B cell (primary cell): ENCODE measurements around the gene GNG7. TPM values are rescaled to one million over a fixed set of nuclear protein-coding genes. Genes with fewer than 3 reads are reported as not detected.

Source experiments
- ATAC-seq: fragments of 200-7000 bp; cut with Tn5 transposase; one replicate; pipeline ENCODE4 v1.10.0; 2021; ENCODE audit warnings: low read depth, mild to moderate bottlenecking, moderate number of reproducible peaks, moderate library complexity
- CTCF ChIA-PET: fragments of 350-600 bp; sonication (Branson Sonifier 250); formaldehyde crosslinking; loops from one replicate; lab custom pipeline; 2021; ENCODE audit warnings: antibody characterized with exemption, inconsistent platforms; lab: Charles Lee
- POLR2A ChIA-PET: fragments of 350-600 bp; sonication (Branson Sonifier 250); formaldehyde crosslinking; loops from one replicate; lab custom pipeline; 2021; ENCODE audit warnings: antibody characterized with exemption; lab: Charles Lee
- DNase-seq: peaks from one replicate; pipeline ENCODE4 v3.0.0; 2013
- H2AFZ ChIP-seq: 2 replicates; pipeline ENCODE4 v1.6.1; 2012; ENCODE audit warnings: mild to moderate bottlenecking, low read depth, low read length; ENCODE audit not compliant: insufficient read depth, poor library complexity, severe bottlenecking
- H3K27ac ChIP-seq, 2 donors: 1 replicate in 1 of 2; 2 replicates in 1 of 2; pipeline ENCODE4 v1.5.1; 2012 to 2013; ENCODE audit warnings: low read length in 2 of 2, mild to moderate bottlenecking in 2 of 2, moderate library complexity in 1 of 2
- H3K27me3 ChIP-seq, 4 experiments: fragments of 200-600 bp in 1 of 4; sonication (generic) in 1 of 4; replicated peaks in 1 of 4; 1 replicate in 2 of 4; 2 replicates in 2 of 4; pipeline versions ENCODE4 v1.6.1 to v1.7.0; 2013 to 2016; ENCODE audit warnings: low read length in 3 of 4, mild to moderate bottlenecking in 2 of 4, mixed read lengths in 1 of 4, moderate library complexity in 1 of 4; ENCODE audit not compliant: insufficient read depth in 4 of 4, control insufficient read depth in 3 of 4; ENCODE audit errors: control extremely low read depth in 1 of 4
- H3K36me3 ChIP-seq, 2 experiments: replicated peaks in 1 of 2; 1 replicate in 1 of 2; 2 replicates in 1 of 2; pipeline versions ENCODE4 v1.6.1 to v1.7.1; 2013; ENCODE audit warnings: low read length in 1 of 2; ENCODE audit not compliant: insufficient read depth in 2 of 2, control insufficient read depth in 1 of 2; ENCODE audit errors: control extremely low read depth in 1 of 2, extremely low read depth in 1 of 2
- H3K4me1 ChIP-seq, 2 donors: fragments of 200-600 bp in 1 of 2; sonication (generic) in 1 of 2; 1 replicate in 1 of 2; 2 replicates in 1 of 2; pipeline versions ENCODE4 v1.5.1 to v1.6.1; 2013 to 2017; ENCODE audit warnings: low read length in 2 of 2; ENCODE audit not compliant: control insufficient read depth in 2 of 2, insufficient read depth in 2 of 2
- H3K4me2 ChIP-seq: replicated peaks from 2 replicates; pipeline ENCODE3; 2012; ENCODE audit warnings: mild to moderate bottlenecking, low read depth, low read length; ENCODE audit not compliant: poor library complexity, severe bottlenecking
- H3K4me3 ChIP-seq, 5 experiments: fragments of 200-600 bp in 1 of 5; sonication (generic) in 1 of 5; 1 replicate in 3 of 5; 2 replicates in 2 of 5; pipeline versions ENCODE4 v1.5.1 to v1.7.0; 2011 to 2016; ENCODE audit warnings: low read length in 4 of 5, mild to moderate bottlenecking in 4 of 5, low read depth in 2 of 5, control low read depth in 1 of 5, moderate library complexity in 1 of 5; ENCODE audit not compliant: insufficient read depth in 1 of 5; ENCODE audit errors: control extremely low read depth in 1 of 5, extremely low read depth in 1 of 5
- H3K79me2 ChIP-seq: fragments of 200-600 bp; sonication (generic); one replicate; pipeline ENCODE4 v1.6.0; 2016; ENCODE audit warnings: low read length; ENCODE audit not compliant: control insufficient read depth, insufficient read depth
- H3K9ac ChIP-seq: fragments of 200-600 bp; sonication (generic); 2 replicates; pipeline ENCODE4 v1.6.1; 2017; ENCODE audit warnings: mild to moderate bottlenecking, low read length, moderate library complexity
- H3K9me3 ChIP-seq, 3 donors: one replicate each; pipeline versions ENCODE4 v1.6.1 to v1.7.1; 2013; ENCODE audit warnings: low read length in 2 of 3; ENCODE audit not compliant: control insufficient read depth in 2 of 3, insufficient read depth in 1 of 3; ENCODE audit errors: control extremely low read depth in 1 of 3
- H4K20me1 ChIP-seq: 2 replicates; pipeline ENCODE4 v1.6.0; 2012; ENCODE audit warnings: mild to moderate bottlenecking, low read length; ENCODE audit not compliant: insufficient read depth, control insufficient read depth, poor library complexity, severe bottlenecking
- H3K27ac Mint-ChIP-seq: one replicate; pipeline ENCODE4 v1.8.0; 2021; ENCODE audit warnings: mixed read lengths
- H3K27me3 Mint-ChIP-seq: one replicate; pipeline ENCODE4 v1.8.0; 2021; ENCODE audit warnings: mixed read lengths
- H3K4me1 Mint-ChIP-seq: one replicate; pipeline ENCODE4 v1.8.0; 2021; ENCODE audit warnings: mixed read lengths
- H3K4me3 Mint-ChIP-seq: one replicate; pipeline ENCODE4 v1.8.0; 2021; ENCODE audit warnings: mixed read lengths
- H3K9me3 Mint-ChIP-seq: one replicate; pipeline ENCODE4 v1.8.0; 2022; ENCODE audit warnings: mixed read lengths; ENCODE audit not compliant: insufficient read depth
- CTCF ChIP-seq: fragments of 200-600 bp; IDR thresholded peaks from one replicate; pipeline ENCODE4 v1.8.0; 2022; ENCODE audit warnings: antibody characterized with exemption, mild to moderate bottlenecking
- EZH2 ChIP-seq: IDR thresholded peaks from 2 replicates; pipeline ENCODE4 v1.6.1; 2012; ENCODE audit warnings: borderline replicate concordance, low read depth, mild to moderate bottlenecking, moderate library complexity, low read length; ENCODE audit not compliant: insufficient read depth, poor library complexity, severe bottlenecking
- WGBS: methylation state at CpG from one replicate; pipeline ENCODE4 v1.1.5; 2013; ENCODE audit warnings: missing lambda C conversion rate; ENCODE audit not compliant: insufficient coverage; 5-methylcytosine and 5-hydroxymethylcytosine counted together
- intact Hi-C: fragments of 100-400 bp; cut with micrococcal nuclease; formaldehyde crosslinking; loops from one replicate; pipeline ENCODE4 v1.10.0; 2022
- polyA plus RNA-seq: library from polyadenylated mRNA; depleted of rRNA; stranded (reverse); fragments of >200 nt; gene quantifications from 2 replicates; pipeline ENCODE4 v1.2.3, GENCODE V29; 2012
- small RNA-seq: library from RNA; depleted of rRNA; stranded (forward); fragments of <200 nt; gene quantifications from one replicate; pipeline ENCODE3, GENCODE V24; 2012; ENCODE audit warnings: low replicate concordance, low read depth; ENCODE audit not compliant: insufficient read length
- total RNA-seq, 2 donors: library from RNA; stranded (reverse); fragments of 120-200 nt in 1 of 2; gene quantifications; 1 replicate in 1 of 2; 2 replicates in 1 of 2; pipeline versions ENCODE4 v1.2.3 to v1.2.4, GENCODE V29; 2013 to 2022

GNG7 gene
- total and polyA plus RNA-seq, 2 donors (not counting 1 experiment from before 2014, with no cell fraction given), result 76.3 to 153 TPM

GRCh38 chr19:2461751-2462634 lies 240.5 kb downstream of the GNG7 start:
- Histone ChIP-seq H3K79me2 (peaks cover 14% of the 10 kb centered on the region), H4K20me1 (no peaks in the 10 kb centered on the region), H3K9ac (peak overlapping the region; percentile 65), H3K4me1 (peaks cover 10 to 23% of the 10 kb centered on the region in 2 donors), H3K27me3 (peaks cover 0 to 10% (median 2%) of the 10 kb centered on the region in 4 experiments), H3K27ac (no peak overlapping the region), H3K4me2 (peak overlapping the region; percentile 96), H3K4me3 (peak overlapping the region in 4 of 5 experiments; percentile 47 to 55 (median 54)), H3K36me3 (no peaks in the 10 kb centered on the region), H2AFZ (peak overlapping the region; percentile 69), H3K9me3 (no peaks in the 10 kb centered on the region)
- peak overlapping the region; percentile 84 for H3K4me3 Mint-ChIP-seq
- 3% methylated on average over 62 of the region's 62 CpGs for WGBS
- peaks cover 12% of the 10 kb centered on the region for H3K4me1 Mint-ChIP-seq
- DNase-seq, result peak; percentile 66
- intact Hi-C loops, result no loop called here
- no peak for TF ChIP-seq EZH2
- no peak for TF ChIP-seq CTCF
- ChIA-PET CTCF (interaction anchor here (0.6 to 1.2 kb wide), 4 partner anchors 9 to 492 kb away, joined by 3 to 7 read pairs (median 4); partner anchors contain the start of gene TIMM13), POLR2A (interaction anchor here (0.7 to 1.4 kb wide), 4 partner anchors 16 to 246 kb away, joined by 3 to 5 read pairs (median 4); no protein-coding TSS in a partner anchor)
- H3K27ac Mint-ChIP-seq, result no peak overlapping the region
- ATAC-seq, result peak; percentile 80
- peaks cover 3% of the 10 kb centered on the region for H3K27me3 Mint-ChIP-seq
- no peaks in the 10 kb centered on the region for H3K9me3 Mint-ChIP-seq

Small RNA genes within 50 kb of the gene (small RNA-seq; reads per million reads assigned to genes)
- not detected for gene MIR7850
- gene RN7SL121P, result not detected
- not detected for gene RNU6-993P

Other genes starting within 250 kb of the GNG7 start
- 20.3 and 20.8 TPM in 2 replicates for gene LMNB2, start 245.7 kb downstream of the GNG7 start, total RNA-seq
- 8.8 and 8.9 TPM in 2 replicates for gene LMNB2, start 245.7 kb downstream of the GNG7 start, polyA plus RNA-seq
- 166 and 167 TPM in 2 replicates for gene GADD45B, start 226.6 kb downstream of the GNG7 start, total RNA-seq
- 215 and 261 TPM in 2 replicates for gene GADD45B, start 226.6 kb downstream of the GNG7 start, polyA plus RNA-seq
- gene DIRAS1, start 18.7 kb upstream of the GNG7 start, total RNA-seq, result 22.0 and 23.7 TPM in 2 replicates
- gene DIRAS1, start 18.7 kb upstream of the GNG7 start, polyA plus RNA-seq, result 5.2 and 9.5 TPM in 2 replicates
- gene SLC39A3, start 37.3 kb upstream of the GNG7 start, total RNA-seq, result 32.8 and 36.4 TPM in 2 replicates
- gene SLC39A3, start 37.3 kb upstream of the GNG7 start, polyA plus RNA-seq, result 24.9 and 37.6 TPM in 2 replicates
- gene SGTA, start 80.6 kb upstream of the GNG7 start, total RNA-seq, result 36.6 and 39.8 TPM in 2 replicates
- 36.8 and 42.0 TPM in 2 replicates for gene SGTA, start 80.6 kb upstream of the GNG7 start, polyA plus RNA-seq
- 56.4 and 59.0 TPM in 2 replicates for gene THOP1, start 82.8 kb upstream of the GNG7 start, total RNA-seq
- 54.3 and 80.3 TPM in 2 replicates for gene THOP1, start 82.8 kb upstream of the GNG7 start, polyA plus RNA-seq
- 5.9 TPM in 2 replicates for gene ZNF554, start 117.2 kb upstream of the GNG7 start, total RNA-seq
- gene ZNF554, start 117.2 kb upstream of the GNG7 start, polyA plus RNA-seq, result 2.8 and 2.9 TPM in 2 replicates
- 7.4 and 9.7 TPM in 2 replicates for gene ZNF555, start 138.8 kb upstream of the GNG7 start, total RNA-seq
- gene ZNF555, start 138.8 kb upstream of the GNG7 start, polyA plus RNA-seq, result 0.75 and 1.8 TPM in 2 replicates
- not detected in 2 replicates for gene ZNF556, start 164.6 kb upstream of the GNG7 start, total RNA-seq
- gene ZNF556, start 164.6 kb upstream of the GNG7 start, polyA plus RNA-seq, result 0.13 and 0.17 TPM in 2 replicates
- 3.4 and 3.8 TPM in 2 replicates for gene ZNF57, start 198.2 kb upstream of the GNG7 start, total RNA-seq
- 0.69 and 1.4 TPM in 2 replicates for gene ZNF57, start 198.2 kb upstream of the GNG7 start, polyA plus RNA-seq
- 6.4 and 8.5 TPM in 2 replicates for gene ZNF77, start 242.3 kb upstream of the GNG7 start, total RNA-seq
- 3.1 and 4.0 TPM in 2 replicates for gene ZNF77, start 242.3 kb upstream of the GNG7 start, polyA plus RNA-seq